ENCODE measurements around the gene KRT5.

DNA sequence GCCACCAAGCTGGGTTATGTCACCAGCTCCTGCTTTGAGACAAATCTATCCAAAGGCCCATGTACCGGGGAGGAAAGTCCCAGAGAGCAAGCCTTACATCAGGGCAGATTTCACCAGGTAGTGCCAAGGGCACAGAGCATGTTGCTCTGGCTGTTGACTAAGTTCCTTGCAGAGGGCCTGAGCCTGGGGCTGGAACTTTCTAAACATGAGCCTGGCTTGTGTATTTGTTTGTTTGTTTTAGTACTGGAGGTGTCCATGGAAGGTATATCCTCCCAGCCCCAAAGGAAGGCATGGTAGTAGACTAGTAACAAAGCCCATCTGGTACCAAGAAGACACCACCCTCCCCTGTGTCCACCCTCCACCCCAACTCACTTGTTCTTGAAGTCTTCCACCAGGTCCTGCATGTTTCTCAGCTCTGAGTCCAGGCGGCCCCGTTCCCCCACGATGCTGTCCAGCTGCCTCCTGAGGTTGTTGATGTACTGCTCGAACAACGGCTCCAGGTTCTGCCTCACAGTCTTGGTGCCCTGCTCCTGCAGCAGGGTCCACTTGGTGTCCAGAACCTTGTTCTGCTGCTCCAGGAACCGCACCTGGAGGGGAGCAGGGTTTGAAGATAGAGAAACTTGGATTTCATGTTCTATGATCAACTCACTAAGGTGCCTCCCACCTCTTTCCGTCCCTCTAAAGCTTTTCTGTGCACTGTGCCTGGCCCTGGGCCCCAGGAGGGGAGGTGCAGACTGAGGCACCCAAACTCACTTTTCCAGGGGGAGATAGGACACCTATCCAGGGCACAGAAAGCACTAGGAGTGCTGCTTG is 1.4 kb downstream of the KRT5 start:
- TF ChIP-seq, protein P1, sequence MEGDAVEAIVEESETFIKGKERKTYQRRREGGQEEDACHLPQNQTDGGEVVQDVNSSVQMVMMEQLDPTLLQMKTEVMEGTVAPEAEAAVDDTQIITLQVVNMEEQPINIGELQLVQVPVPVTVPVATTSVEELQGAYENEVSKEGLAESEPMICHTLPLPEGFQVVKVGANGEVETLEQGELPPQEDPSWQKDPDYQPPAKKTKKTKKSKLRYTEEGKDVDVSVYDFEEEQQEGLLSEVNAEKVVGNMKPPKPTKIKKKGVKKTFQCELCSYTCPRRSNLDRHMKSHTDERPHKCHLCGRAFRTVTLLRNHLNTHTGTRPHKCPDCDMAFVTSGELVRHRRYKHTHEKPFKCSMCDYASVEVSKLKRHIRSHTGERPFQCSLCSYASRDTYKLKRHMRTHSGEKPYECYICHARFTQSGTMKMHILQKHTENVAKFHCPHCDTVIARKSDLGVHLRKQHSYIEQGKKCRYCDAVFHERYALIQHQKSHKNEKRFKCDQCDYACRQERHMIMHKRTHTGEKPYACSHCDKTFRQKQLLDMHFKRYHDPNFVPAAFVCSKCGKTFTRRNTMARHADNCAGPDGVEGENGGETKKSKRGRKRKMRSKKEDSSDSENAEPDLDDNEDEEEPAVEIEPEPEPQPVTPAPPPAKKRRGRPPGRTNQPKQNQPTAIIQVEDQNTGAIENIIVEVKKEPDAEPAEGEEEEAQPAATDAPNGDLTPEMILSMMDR (IDR thresholded peaks at IDR 0.05; ENCODE audit: insufficient read depth, low read length): no peak
- TF ChIP-seq, protein P2, sequence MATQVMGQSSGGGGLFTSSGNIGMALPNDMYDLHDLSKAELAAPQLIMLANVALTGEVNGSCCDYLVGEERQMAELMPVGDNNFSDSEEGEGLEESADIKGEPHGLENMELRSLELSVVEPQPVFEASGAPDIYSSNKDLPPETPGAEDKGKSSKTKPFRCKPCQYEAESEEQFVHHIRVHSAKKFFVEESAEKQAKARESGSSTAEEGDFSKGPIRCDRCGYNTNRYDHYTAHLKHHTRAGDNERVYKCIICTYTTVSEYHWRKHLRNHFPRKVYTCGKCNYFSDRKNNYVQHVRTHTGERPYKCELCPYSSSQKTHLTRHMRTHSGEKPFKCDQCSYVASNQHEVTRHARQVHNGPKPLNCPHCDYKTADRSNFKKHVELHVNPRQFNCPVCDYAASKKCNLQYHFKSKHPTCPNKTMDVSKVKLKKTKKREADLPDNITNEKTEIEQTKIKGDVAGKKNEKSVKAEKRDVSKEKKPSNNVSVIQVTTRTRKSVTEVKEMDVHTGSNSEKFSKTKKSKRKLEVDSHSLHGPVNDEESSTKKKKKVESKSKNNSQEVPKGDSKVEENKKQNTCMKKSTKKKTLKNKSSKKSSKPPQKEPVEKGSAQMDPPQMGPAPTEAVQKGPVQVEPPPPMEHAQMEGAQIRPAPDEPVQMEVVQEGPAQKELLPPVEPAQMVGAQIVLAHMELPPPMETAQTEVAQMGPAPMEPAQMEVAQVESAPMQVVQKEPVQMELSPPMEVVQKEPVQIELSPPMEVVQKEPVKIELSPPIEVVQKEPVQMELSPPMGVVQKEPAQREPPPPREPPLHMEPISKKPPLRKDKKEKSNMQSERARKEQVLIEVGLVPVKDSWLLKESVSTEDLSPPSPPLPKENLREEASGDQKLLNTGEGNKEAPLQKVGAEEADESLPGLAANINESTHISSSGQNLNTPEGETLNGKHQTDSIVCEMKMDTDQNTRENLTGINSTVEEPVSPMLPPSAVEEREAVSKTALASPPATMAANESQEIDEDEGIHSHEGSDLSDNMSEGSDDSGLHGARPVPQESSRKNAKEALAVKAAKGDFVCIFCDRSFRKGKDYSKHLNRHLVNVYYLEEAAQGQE (IDR thresholded peaks at IDR 0.05; ENCODE audit: insufficient replicate concordance, low read depth): no peak
- TF ChIP-seq GABPA (IDR thresholded peaks at IDR 0.05; ENCODE audit: low read depth): no peak

Measured in HL-60 (cell line).